Stimulated activated CD4-positive, alpha-beta T cell treated with anti-CD3 and anti-CD28 coated beads, Interleukin-4, amount 100 ng/mL, for 1 hour (primary cell): Measurements from ENCODE around the gene LRRTM4.
"Not testable (repeated sequence)": the region's sequence is repeated elsewhere in the genome, so short reads cannot be mapped to it uniquely, and the experiment has no call there.

Experiments
- DNase-seq: peaks from one replicate; pipeline ENCODE4 v3.0.0-alpha.2; 2020

The LRRTM4 gene

GRCh38 chr2:77155511-77155910, 366.7 kb downstream of the LRRTM4 start:
- no peak for DNase-seq

- no peak for DNase-seq
Measured at GRCh38 chr2:77149565-77149964, 372.6 kb downstream of the LRRTM4 start.

- DNase-seq = no peak
Measured at GRCh38 chr2:77147153-77147552, 375.0 kb downstream of the LRRTM4 start.

GRCh38 chr2:77144772-77145171, 377.4 kb downstream of the LRRTM4 start:
- no peak for DNase-seq

GRCh38 chr2:77142141-77142540, 380.0 kb downstream of the LRRTM4 start:
- DNase-seq = no peak

- DNase-seq = not testable (repeated sequence)
Measured at GRCh38 chr2:77128479-77128878, 393.7 kb downstream of the LRRTM4 start.

GRCh38 chr2:77127345-77127744, 394.8 kb downstream of the LRRTM4 start:
- DNase-seq = no peak

- DNase-seq = no peak
Measured at GRCh38 chr2:77121518-77121917, 400.7 kb downstream of the LRRTM4 start.

GRCh38 chr2:77119333-77119732, 402.8 kb downstream of the LRRTM4 start:
- DNase-seq = no peak

GRCh38 chr2:77108915-77109314, 413.3 kb downstream of the LRRTM4 start:
- no peak for DNase-seq

GRCh38 chr2:77105008-77105407, 417.2 kb downstream of the LRRTM4 start:
- no peak for DNase-seq

- no peak for DNase-seq
Measured at GRCh38 chr2:77104554-77104953, 417.6 kb downstream of the LRRTM4 start.

GRCh38 chr2:77102927-77103326, 419.2 kb downstream of the LRRTM4 start:
- DNase-seq = no peak

GRCh38 chr2:77101796-77102452, 420.3 kb downstream of the LRRTM4 start:
- DNase-seq = no peak

- DNase-seq = no peak
Measured at GRCh38 chr2:77099961-77100360, 422.2 kb downstream of the LRRTM4 start.

GRCh38 chr2:77095525-77095924, 426.7 kb downstream of the LRRTM4 start:
- DNase-seq = not testable (repeated sequence)

- DNase-seq = no peak
Measured at GRCh38 chr2:77095096-77095495, 427.1 kb downstream of the LRRTM4 start.

- not testable (repeated sequence) for DNase-seq
Measured at GRCh38 chr2:77088424-77088823, 433.8 kb downstream of the LRRTM4 start.

- no peak for DNase-seq
Measured at GRCh38 chr2:77087987-77088414, 434.2 kb downstream of the LRRTM4 start.

GRCh38 chr2:77086478-77086877, 435.7 kb downstream of the LRRTM4 start:
- no peak for DNase-seq

- DNase-seq = no peak
Measured at GRCh38 chr2:77086051-77086450, 436.1 kb downstream of the LRRTM4 start.

GRCh38 chr2:77085561-77085960, 436.6 kb downstream of the LRRTM4 start:
- DNase-seq = no peak

GRCh38 chr2:77081597-77081996, 440.6 kb downstream of the LRRTM4 start:
- DNase-seq = no peak

- no peak for DNase-seq
Measured at GRCh38 chr2:77064324-77064723, 457.9 kb downstream of the LRRTM4 start.

- DNase-seq = no peak
Measured at GRCh38 chr2:77054938-77055337, 467.2 kb downstream of the LRRTM4 start.
